HG03103 (cell line): ENCODE results near the gene MCM7.
"Not testable (repeated sequence)": the region's sequence is repeated elsewhere in the genome, so short reads cannot be mapped to it uniquely, and the experiment has no call there.

Experiments
- ATAC-seq: cut with Tn5 transposase; IDR thresholded peaks from one replicate; pipeline ENCODE4 v1.9.1; 2021; ENCODE audit warnings: low read depth; ENCODE audit not compliant: unreplicated experiment

Gene MCM7

DNA sequence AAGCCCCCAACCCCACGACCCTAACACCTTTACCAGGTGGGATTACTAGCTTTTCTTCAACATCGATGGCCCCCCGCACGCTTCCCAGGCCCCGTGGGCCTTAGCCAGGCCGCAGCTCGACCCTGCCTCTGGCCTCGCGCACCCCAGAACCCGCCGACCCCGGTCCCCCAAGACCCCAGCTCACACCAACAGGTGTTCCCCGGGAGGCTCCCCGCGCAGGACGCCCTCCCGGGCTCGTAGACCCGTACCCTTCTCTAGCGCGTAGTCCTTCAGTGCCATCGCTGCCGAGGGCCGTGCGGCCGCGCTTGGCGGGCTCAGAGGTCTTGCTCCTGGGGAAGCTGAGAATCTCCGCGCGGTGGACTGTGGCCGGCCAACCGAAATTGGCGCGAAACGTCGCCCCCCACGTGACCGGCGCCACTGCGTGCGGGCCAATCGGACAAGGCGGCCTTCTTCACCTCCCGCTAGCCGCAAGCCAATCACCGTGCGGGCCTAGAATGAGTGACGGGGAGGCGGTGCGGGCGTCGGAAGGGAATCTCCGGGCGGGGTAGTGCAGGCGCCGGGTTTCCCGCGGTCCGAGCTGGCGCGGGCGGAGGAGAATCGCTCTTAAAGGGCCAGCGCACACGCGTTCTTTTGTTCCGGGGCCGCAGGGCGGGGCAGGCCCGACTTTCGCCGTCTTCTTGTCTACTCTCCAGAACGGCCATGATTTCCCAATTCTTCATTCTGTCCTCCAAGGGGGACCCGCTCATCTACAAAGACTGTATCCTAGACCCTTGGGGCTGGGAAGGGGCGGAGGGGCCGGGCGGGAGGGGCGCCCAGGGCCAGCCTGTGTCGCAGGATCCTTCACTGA is at the start of gene MCM7, which contains the start of gene AP4M1:
Gene MCM7 (minus strand): TSS at position 382 of the 847 bp plus-strand sequence. CDS start 103 bp downstream, at position 279.
Gene AP4M1 (plus strand): TSS at position 628 of the 847 bp plus-strand sequence. CDS start 72 bp downstream, at position 700.
- peak; percentile 83 for ATAC-seq

DNA sequence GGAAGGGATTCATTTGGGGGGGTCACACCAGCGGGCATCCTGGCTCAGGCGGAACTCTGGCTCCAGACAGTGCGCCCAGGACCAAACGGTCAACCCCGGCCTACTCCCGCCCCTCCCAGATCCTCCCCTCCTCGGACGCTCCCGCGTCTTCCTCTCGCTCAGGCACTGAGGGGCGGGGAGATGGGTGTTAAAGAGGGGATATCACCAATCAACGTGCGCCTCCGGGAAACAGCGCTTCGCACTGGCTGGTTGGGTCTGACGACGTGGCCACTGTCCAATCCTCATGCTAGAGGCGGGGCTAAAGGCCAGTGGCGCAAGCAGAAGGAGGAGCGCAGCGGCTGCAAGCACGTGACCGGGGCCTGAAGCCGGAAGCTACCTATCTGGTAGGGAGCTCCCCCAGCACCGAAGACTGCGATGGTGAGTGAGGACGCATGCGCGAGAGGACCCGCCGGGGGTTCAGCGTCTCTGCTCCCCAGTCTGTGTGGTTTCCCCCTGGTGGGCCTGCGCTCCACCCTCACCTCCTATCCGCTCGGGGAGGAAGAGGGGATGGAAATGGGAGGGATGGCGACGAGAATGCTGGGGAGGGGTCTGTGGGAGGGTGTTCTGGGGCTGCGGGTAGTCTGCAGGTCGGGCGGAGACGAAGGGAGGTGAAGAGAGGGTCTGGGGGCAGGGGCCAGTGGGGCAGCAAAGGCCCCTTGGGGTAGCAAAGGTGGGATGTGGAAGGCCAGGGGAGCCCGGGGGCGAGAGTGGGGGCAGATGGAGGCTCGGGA is 47.5 kb upstream of the MCM7 start, which contains the start of gene LAMTOR4:
Gene LAMTOR4 (plus strand): TSS at position 360 of the 770 bp plus-strand sequence. CDS start 55 bp downstream, at position 415.
- peak; percentile 94 for ATAC-seq

DNA sequence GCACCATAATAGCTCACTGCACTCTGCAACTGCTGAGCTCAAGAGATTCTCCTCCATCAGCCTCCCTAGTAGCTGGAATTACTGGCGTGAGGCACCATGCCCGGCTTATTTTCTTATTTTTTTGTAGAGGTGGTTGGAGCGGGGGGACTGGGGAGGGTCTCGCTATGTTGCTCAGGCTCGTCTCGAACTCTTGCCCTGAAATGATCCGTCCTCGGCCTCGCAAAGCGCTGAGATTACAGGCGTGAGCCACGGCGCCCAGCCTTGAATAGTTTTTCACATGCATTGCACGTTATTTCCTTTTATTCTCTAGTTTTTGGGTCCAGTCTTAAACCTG is 47.0 kb upstream of the MCM7 start:
- ATAC-seq, result no peak

DNA sequence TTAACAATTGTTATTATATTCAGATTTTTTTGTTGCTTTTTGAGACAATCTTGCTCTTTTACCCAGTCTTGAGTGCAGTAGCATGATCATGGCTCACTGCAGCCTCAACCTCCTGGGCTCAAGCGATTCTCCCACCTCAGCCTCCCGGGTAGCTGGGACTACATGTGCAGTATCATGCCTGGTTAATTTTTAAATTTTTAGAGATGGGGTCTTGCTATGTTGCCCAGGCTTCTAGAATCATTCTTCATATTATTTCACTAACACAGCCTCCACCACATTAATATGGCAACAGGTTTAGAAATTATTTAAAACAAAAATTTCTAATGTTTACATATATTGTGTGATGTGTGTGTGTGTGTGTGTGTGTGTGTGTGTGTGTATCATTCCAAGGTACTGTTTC is 46.1 kb upstream of the MCM7 start:
- ATAC-seq, result no peak

DNA sequence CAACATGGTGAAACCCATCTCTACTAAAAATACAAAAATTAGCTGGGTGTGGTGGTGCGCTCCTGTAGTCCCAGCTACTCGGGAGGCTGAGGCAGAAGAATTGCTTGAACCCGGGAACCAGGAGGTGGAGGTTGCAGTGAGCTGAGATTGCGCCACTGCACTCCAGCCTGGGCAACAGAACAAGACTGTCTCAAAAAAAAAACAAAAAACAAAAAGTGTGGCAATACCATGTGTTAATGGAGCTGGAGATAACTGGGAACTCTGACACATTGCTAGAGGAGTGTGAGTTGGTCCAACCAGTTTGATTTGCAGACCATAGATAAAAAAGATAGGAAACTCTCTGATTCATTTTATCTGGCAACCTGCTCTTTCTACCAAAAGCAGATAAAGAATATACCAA is 45.2 kb upstream of the MCM7 start:
- not testable (repeated sequence) for ATAC-seq

DNA sequence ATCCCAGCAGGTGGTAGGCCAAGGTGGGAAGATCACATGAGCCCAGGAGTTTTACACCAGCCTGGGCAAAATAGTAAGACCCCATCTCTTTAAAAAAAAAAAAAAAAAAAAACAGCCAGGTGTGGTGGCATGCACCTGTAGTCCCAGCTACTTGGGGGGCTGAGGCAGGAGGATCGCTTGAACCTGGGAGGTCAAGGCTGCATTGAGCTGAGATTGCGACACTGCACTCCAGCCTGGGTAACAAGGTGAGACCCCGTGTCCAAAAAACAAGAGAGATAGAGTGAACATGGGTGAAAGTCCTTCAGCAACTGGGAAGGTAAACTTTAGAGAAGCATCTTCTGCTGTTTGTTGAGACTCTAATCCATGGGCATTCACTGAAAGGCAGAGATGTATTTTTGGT is 41.3 kb upstream of the MCM7 start:
- ATAC-seq, result no peak

DNA sequence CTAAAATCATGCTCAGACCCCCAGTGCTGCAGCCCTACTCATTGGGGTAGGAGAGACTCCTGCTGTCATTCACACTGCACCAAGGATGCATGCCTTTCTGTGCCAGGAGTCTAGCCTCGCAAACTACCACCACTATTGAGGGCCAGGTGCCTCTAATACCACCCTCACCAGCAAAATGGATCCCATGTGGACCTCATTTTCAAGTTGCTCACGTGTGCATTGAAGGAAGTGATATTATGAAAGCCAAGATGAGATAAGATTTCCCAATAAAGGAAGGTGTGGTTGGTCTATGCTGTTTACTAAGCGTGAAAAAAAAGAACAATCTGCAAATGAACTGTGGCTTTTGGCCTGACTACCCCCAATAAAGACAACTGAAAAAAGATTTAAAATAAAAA is 40.4 kb upstream of the MCM7 start:
- no peak for ATAC-seq

DNA sequence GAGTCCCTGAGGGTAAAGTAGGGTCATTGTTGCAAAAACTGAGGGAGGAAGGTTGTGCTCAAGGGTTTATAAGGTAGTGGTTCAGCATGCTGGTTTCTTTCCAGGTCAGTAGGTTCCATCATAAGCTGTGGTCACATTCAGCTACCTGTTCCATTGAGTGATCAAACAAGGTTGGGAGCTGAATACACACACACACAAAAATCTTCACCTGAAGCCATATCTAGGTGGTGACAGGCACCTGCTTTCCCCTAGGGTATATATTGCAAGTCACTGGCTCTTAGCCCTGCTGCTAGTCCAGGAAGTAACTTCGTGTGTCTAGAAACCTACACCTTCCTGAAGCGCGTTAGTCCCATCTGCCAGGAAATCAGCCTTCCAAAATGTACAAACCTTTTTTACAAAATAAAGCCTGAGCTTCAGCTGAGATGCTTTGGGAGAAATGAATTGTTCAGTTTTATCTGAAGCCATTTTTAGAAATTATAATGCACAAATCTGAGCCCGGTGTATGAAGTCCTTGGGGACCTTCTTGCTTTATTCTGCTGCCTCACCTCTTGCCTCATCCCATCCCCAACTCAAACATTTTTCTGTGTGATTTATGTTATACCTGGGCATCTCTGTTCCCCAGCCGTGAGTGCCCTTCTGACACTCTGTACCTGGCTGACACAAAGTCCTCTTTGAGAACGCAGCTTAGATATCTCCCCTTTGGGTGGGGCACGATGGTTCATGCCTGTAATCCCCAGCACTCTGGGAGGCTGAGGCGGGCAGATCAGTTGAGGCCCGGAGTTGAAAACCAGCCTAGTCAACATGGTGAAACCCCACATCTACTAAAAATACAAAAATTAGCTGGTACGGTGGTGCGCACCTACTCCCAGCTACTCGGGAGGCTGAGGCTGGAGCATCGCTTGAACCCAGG is 36.9 kb upstream of the MCM7 start:
- ATAC-seq, result no peak

DNA sequence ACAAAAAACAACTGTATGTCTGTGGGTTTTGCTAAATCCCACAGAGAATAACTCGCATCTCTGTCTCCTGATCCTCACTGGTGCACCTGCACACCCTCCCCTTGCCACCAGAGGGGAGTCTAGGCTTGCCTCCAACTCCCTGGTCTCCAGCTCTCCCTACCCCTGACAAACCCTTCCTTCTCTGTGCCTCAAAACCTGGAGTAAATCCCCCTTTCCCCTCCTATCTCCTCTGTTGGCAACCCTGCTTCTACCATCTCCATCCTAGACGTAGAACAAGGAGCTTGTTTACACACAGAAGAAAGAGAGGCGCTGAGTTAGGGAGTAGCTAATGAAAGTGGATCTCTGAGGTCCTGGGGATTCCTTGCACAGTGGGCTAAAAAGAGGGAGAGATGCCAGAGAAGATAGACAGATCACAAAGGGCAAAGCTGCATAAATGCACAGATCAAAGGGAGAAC is 31.5 kb upstream of the MCM7 start:
- ATAC-seq, result no peak

DNA sequence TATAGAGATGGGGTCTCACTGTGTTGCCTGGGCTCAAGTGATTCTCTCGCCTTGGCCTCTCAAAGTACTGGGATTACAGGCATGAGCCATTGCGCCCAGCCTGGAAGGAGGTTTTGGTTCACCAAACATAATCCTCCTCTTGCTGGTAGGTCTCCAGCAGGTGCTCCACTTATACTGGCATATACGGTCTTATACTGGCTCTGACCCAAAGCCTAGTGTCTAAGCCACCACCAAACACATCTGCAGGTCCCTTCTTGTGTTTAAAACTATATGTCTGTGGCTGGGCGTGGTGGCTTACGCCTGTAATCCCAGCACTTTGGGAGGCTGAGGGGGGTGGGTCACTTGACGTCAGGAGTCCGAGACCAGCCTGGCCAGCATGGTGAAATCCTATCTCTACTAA is 30.9 kb upstream of the MCM7 start:
- ATAC-seq, result no peak

DNA sequence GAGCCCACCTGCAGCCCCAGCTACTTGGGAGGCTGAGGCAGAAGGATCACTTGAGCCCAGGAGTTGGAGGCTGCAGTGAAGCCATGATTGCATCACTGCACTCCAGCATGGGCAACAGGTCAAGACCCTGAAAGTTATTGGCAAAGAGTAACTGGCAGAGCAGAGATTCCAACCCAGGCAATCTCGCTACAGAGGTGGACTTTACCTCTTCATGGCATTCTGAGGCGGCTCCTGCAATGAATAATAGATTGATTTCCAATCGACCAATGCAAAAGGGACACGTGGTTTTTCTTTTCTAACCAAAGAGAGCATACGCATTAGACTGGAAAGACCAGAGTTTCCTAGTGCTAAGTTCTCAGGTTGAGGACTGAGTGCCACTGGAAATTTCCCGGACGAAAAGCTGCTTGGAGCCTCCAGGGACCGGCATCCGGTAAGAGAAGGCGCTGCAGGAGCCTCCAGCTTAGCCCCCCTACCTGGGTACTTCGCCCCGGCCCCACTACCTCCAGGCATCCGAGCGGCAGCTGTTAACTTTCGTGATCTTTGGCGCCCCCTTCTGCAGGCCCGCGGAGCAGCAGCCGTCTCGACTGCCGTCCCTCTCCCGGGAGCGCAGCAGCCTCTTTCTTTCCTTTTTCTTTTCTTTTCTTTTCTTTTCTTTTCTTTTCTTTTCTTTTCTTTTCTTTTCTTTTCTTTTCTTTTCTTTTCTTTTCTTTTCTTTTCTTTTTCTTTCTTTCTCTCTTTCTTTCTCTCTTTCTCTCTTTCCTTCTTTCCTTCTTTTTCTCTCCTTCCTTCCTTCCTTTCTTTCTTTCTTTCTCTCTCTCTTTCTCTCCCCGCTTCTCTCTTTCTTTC is 29.6 kb upstream of the MCM7 start:
- ATAC-seq, result no peak

DNA sequence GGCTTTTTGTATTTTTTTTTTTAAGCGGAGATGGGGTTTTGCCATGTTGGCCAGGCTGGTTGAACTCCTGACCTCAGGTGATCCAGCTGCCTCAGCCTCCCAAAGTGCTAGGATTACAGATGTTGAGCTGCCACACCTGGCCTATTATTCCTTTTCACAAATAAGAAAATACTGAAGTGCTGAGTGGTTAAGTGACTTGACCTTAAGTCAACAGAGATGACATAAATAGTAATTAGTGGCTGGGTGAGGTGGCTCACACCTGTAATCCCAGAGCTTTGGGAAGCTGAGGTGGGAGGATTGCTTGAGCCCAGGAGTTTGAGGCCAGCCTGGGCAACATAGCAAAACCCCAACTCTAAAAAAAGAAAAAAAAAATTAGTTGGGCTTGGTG is 29.0 kb upstream of the MCM7 start:
- ATAC-seq, result not testable (repeated sequence)

DNA sequence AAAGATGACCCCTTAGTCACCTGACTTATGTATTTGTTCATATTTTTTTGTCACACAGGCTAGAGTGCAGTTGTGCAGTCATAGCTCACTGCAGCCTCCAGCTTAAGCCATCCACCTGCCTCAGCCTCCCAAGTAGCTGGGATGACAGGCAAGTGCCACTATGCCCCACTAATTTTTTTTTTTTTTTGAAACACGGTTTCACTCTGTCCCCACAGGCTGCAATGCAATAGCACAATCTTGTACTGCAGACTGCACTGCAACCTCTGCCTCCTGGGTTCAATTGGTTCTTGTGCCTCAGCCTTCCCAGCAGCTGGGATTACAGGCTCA is 27.4 kb upstream of the MCM7 start:
- no peak for ATAC-seq

DNA sequence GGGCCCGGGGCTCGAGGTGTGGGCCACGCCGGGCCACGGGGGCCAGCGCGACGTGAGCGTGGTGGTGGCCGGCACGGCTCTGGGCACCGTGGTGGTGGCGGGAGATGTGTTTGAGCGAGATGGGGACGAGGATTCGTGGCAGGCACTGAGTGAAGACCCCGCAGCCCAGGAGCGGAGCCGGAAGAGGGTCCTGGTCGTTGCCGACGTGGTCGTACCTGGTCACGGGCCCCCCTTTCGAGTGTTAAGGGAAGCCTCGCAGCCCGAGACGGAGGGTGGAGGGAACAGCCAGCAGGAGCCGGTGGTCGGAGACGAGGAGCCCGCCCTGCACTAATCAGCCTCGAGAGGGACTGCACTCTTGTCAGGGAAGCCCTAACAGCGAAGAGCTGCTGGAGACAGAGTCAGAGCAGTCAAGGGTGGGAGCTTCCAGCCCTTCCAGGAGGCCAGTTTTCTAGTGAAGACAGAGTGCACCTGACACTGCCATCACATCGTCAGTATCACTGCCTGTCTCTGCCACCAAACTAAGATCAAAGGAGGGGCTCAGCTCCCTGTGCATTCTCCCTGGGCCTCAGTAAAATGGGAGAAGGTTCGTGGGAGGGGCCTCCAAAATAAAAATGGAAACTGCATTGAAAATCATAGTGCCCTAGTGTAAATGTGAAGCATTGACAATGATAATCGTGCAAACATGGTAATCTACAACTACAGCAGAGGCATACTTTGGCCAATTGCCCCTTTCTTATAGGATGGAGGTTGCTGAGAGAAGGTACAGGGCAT is 26.9 kb upstream of the MCM7 start:
- ATAC-seq, result no peak

DNA sequence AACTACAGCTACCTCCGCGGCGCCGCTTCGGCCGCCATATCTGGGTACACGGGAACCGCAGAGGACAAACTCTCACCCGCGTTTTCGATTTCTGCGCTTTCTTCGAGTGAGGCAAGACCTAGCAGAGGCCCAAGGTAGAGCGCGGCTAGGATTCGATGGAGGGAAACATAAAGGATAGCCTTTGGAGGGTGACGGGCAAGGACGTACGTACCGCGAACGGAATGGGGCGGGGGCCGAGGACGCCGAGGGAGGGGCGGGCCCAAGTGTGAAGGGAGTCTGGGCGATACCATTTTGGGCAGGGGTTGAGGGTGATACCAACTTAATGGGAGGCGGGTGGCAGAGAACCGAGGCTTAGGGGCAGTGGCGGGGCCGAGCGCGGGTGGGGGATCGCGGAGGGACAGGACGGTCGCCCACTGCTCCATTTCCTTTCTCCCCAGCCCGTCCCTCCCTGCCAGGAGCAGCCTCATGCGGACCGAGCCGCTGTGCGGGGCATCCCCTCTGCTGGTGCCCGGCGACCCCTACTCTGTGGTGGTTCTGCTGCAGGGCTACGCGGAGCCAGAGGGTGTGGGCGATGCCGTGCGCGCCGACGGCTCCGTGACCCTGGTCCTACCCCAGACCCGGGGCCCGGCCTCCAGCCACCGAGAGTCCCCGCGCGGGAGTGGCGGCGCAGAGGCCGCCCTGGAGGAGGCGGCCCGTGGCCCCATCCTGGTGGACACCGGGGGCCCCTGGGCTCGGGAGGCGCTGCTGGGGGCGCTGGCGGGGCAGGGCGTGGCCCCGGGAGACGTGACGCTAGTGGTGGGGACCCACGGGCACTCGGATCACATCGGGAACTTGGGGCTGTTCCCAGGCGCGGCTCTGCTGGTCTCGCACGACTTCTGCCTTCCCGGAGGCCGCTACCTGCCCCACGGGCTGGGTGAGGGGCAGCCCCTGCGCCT is 26.0 kb upstream of the MCM7 start, which contains the start of gene MBLAC1:
Gene MBLAC1 (plus strand): TSS at position 37 of the 935 bp plus-strand sequence. CDS start 429 bp downstream, at position 466.
- peak; percentile 61 for ATAC-seq

DNA sequence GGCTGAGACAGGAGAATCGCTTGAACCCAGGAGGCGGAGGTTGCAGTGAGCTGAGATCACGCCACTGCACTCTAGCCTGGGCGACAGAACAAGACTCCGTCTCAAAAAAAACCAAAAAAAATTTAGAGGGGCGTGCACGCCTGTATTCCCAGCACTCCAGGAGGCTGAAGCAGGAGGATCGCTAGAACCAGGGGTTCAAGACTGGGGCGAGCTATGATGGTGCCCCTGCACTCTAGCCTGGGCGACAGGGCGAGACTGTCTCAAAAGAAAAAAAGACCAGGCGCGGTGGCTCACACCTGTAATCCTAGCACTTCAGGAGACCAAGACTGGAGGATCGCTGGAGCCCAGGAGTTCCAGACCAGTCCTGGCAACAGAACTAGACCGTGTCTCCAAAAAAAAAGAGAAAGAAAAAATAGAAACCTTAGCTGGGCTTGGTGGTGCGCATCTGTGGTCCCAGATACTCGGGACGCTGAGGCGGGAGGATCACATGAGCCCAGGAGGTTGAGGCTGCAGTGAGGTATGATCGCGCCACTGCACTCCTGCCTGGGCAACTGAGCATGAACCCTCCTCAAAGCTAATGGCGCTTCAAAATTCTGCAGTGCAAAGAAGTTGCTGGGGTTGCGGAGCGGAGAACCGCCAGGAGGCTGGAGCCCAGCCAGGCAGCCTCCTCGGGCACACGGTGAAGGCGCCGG is 25.2 kb upstream of the MCM7 start:
- peak; percentile 21 for ATAC-seq
